ENCODE results near the gene ELOVL5. TPM values are rescaled to one million over a fixed set of nuclear protein-coding genes. Genes with fewer than 3 reads are reported as not detected.

ELOVL5 gene
- total RNA-seq, 4 donors from 2014 or later: 58.4 to 97.0 (median 69.7) TPM

DNA sequence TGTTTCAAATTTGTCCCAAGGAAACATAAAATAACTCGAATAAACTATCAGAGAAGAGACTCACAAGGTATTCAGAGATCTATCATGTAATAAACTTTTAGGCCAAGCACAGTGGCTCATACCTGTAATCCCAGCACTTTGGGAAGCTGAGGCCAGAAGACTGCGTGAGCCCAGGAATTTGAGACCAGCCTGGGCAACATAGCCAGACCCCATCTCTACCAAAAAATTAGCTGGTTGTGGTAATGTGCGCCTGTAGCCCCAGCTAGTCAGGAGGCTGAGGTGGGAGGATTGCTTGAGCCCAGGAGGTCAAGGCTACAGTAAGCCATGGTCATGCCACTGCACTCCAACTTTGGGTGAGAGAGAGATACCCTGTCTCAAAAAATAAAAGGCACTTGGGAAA lies 120.9 kb downstream of the ELOVL5 start:
- TF ChIP-seq, protein P1, sequence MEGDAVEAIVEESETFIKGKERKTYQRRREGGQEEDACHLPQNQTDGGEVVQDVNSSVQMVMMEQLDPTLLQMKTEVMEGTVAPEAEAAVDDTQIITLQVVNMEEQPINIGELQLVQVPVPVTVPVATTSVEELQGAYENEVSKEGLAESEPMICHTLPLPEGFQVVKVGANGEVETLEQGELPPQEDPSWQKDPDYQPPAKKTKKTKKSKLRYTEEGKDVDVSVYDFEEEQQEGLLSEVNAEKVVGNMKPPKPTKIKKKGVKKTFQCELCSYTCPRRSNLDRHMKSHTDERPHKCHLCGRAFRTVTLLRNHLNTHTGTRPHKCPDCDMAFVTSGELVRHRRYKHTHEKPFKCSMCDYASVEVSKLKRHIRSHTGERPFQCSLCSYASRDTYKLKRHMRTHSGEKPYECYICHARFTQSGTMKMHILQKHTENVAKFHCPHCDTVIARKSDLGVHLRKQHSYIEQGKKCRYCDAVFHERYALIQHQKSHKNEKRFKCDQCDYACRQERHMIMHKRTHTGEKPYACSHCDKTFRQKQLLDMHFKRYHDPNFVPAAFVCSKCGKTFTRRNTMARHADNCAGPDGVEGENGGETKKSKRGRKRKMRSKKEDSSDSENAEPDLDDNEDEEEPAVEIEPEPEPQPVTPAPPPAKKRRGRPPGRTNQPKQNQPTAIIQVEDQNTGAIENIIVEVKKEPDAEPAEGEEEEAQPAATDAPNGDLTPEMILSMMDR (IDR thresholded peaks at IDR 0.05): no peak
- TF ChIP-seq POLR2A (IDR thresholded peaks at IDR 0.05) (no peak), EP300 (IDR thresholded peaks at IDR 0.05) (no peak)
- DNase-seq (ENCODE audit: low spot score in 2 of 2): no peak
- WGBS, 2 donors: 95 to 98% methylated on average over 3 of the region's 3 CpGs
- no peak overlapping the region for H3K27ac ChIP-seq
- H3K4me3 ChIP-seq: no peak overlapping the region
- H3K36me3 ChIP-seq: no peaks in the 10 kb centered on the region
- H3K9me3 ChIP-seq: no peaks in the 10 kb centered on the region
- H3K4me1 ChIP-seq: no peaks in the 10 kb centered on the region
- H3K27me3 ChIP-seq: no peaks in the 10 kb centered on the region

DNA sequence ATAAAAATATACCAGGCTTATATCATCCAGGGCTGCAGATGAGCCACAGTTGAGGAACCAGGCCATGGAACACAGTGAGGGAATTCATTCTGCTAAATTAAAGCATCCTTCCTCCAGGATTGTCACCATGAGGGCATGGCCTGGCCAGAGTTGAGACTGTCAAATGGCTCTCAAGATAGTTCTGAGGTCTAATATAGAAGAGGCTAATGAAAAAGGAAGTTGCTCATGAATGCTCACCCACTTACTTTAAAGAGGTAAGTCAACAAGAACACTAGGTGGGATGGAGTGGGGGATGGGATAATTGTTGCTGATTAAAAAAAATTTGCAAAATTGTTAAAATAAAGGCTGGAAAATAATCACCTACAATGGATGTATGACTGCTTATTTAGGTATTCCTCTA lies 128.1 kb downstream of the ELOVL5 start:
- TF ChIP-seq EP300 (IDR thresholded peaks at IDR 0.05) (no peak), POLR2A (IDR thresholded peaks at IDR 0.05) (no peak)
- TF ChIP-seq, protein P1 (IDR thresholded peaks at IDR 0.05): no peak
- no peak overlapping the region for H3K4me3 ChIP-seq
- no peak for DNase-seq (ENCODE audit: low spot score in 2 of 2)
- H3K36me3 ChIP-seq: no peaks in the 10 kb centered on the region
- no peaks in the 10 kb centered on the region for H3K4me1 ChIP-seq
- H3K9me3 ChIP-seq: no peaks in the 10 kb centered on the region
- H3K27ac ChIP-seq: no peak overlapping the region
- H3K27me3 ChIP-seq: no peaks in the 10 kb centered on the region

Small RNA genes within 50 kb of the gene (small RNA-seq; reads per million reads assigned to genes)
- gene MIR5685 (not detected), gene RNU1-136P (not detected)

Other genes with a start within 250 kb of the ELOVL5 start
- under 1 TPM in 1 of 4 donors, not detected in 3; 0.30 TPM for gene GCM1, start 200.1 kb downstream of the ELOVL5 start, total RNA-seq
- gene GCLC, start 196.2 kb upstream of the ELOVL5 start, total RNA-seq: 10 to 100 TPM; 21.8 to 43.2 (median 32.0) TPM